Tibial artery (tissue), 4 donors: ENCODE results near the gene KCTD16.

Experiments
- DNase-seq, 2 donors: peaks; one replicate each; pipeline ENCODE4 v3.0.0-alpha.2; 2019
- H3K27ac ChIP-seq, 2 donors: fragments of 200-600 bp; sonication (generic) in 1 of 2; 1 replicate in 1 of 2; 2 replicates in 1 of 2; pipeline ENCODE4 v1.5.1; 2018 to 2019; ENCODE audit warnings: mild to moderate bottlenecking in 1 of 2
- H3K27me3 ChIP-seq, 2 donors: fragments of 200-600 bp; sonication (generic) in 1 of 2; one replicate each; pipeline versions ENCODE4 v1.5.1 to v1.6.0; 2016 to 2019
- H3K36me3 ChIP-seq, 3 donors: fragments of 200-600 bp; sonication (generic) in 2 of 3; one replicate each; pipeline ENCODE4 v1.5.1; 2016 to 2019; ENCODE audit warnings: mild to moderate bottlenecking in 2 of 3
- H3K4me1 ChIP-seq, 4 donors: fragments of 200-600 bp; sonication (generic) in 2 of 4; 1 replicate in 3 of 4; 2 replicates in 1 of 4; pipeline ENCODE4 v1.5.1; 2016 to 2019
- H3K4me3 ChIP-seq, 2 donors: fragments of 200-600 bp; sonication (generic) in 1 of 2; 1 replicate in 1 of 2; 2 replicates in 1 of 2; pipeline ENCODE4 v1.5.1; 2018 to 2019; ENCODE audit warnings: mild to moderate bottlenecking in 2 of 2
- H3K9me3 ChIP-seq, 3 donors: fragments of 200-600 bp; sonication (generic) in 1 of 3; one replicate each; pipeline ENCODE4 v1.5.1; 2016 to 2019
- intact Hi-C: fragments of 100-400 bp; cut with DNase I; formaldehyde crosslinking; loops from one replicate; pipeline ENCODE4 v1.15.0; 2023; ENCODE audit warnings: low total_unique reads
- TF ChIP-seq, protein P1 (sequence below), 2 experiments: fragments of 200-600 bp in 1 of 2; fragments of 450-650 bp in 1 of 2; IDR thresholded peaks; one replicate each; pipeline ENCODE4 v1.5.1; 2017 to 2019; ENCODE audit warnings: antibody characterized with exemption in 2 of 2, mild to moderate bottlenecking in 1 of 2, moderate library complexity in 1 of 2

The KCTD16 gene

DNA sequence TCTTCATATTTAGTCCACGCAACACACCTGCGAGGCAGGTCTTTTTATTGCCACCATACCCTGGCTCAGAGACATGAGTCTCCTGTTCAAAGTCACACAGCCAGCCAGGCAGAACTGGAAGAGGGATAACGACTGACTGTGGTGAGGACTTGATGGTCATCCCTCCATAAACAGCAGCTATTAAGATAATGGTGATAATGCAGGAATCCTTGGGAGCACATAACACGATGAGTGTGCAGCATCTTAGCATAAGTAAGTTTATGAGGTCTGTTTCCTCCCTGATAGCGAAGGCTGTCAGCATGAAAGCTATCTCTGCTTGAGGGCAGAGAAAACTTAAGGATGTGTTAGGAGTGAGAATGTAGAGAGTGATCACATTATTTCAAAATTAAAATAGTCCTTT, 30.9 kb downstream of the KCTD16 start:
- Histone ChIP-seq H3K27me3 (no peaks in the 10 kb centered on the region), H3K4me3 (no peak overlapping the region), H3K36me3 (no peaks in the 10 kb centered on the region), H3K9me3 (no peaks in the 10 kb centered on the region), H3K27ac (no peak overlapping the region), H3K4me1 (peaks cover 0 to 25% (median 15%) of the 10 kb centered on the region in 4 donors)
- no peak for DNase-seq
- intact Hi-C loops = loop anchor here (5.0 kb wide), 2 partner anchors 1626 to 1846 kb away; no protein-coding TSS in a partner anchor
- TF ChIP-seq, protein P1, sequence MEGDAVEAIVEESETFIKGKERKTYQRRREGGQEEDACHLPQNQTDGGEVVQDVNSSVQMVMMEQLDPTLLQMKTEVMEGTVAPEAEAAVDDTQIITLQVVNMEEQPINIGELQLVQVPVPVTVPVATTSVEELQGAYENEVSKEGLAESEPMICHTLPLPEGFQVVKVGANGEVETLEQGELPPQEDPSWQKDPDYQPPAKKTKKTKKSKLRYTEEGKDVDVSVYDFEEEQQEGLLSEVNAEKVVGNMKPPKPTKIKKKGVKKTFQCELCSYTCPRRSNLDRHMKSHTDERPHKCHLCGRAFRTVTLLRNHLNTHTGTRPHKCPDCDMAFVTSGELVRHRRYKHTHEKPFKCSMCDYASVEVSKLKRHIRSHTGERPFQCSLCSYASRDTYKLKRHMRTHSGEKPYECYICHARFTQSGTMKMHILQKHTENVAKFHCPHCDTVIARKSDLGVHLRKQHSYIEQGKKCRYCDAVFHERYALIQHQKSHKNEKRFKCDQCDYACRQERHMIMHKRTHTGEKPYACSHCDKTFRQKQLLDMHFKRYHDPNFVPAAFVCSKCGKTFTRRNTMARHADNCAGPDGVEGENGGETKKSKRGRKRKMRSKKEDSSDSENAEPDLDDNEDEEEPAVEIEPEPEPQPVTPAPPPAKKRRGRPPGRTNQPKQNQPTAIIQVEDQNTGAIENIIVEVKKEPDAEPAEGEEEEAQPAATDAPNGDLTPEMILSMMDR (IDR thresholded peaks at IDR 0.05) = no peak

DNA sequence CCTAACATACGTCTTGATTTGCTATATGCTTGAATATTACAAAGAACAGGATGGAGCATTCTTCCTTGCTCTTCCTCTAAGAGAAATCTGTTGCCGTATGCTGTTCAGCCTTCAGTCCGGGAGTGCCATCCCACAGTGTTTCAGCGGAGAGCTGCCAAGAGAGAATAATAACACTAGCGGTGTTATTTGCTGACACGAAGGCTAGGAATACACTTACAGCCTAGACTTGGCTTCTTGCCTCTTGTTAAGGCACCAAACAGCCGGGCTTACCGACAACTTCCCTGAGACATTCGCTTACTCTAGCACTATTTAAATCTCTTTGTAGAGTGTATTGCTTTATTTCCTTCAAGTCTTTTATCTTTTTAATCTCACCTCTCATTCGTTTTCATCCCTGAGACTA, 31.4 kb downstream of the KCTD16 start:
- no peaks in the 10 kb centered on the region for H3K36me3 ChIP-seq
- no peaks in the 10 kb centered on the region for H3K27me3 ChIP-seq
- intact Hi-C loops = loop anchor here (5.0 kb wide), 2 partner anchors 1625 to 1845 kb away; no protein-coding TSS in a partner anchor
- H3K4me1 ChIP-seq = peaks cover 0 to 30% (median 15%) of the 10 kb centered on the region in 4 donors
- H3K4me3 ChIP-seq = no peak overlapping the region
- TF ChIP-seq, protein P1 (IDR thresholded peaks at IDR 0.05) = no peak
- H3K27ac ChIP-seq = no peak overlapping the region
- DNase-seq = no peak
- no peaks in the 10 kb centered on the region for H3K9me3 ChIP-seq

DNA sequence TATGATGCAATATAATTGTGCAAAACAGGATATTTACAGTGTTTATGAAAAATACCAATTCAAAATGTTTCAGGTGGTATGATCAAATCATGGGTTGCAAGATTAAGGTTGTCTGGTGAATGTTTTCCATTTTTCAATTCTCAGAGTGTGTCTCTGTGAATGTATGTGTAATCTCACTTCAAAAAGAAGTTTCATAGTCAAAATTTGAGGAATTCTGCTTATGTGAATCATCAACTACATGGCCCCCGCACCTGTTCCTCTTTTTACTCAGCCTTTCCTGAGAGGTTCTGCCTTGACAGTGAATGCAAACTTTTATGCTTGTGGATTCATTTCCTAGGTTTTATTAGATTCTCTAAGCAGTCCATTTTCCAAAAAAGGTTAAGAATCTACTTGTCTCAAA, 32.1 kb downstream of the KCTD16 start:
- H3K9me3 ChIP-seq = no peaks in the 10 kb centered on the region
- TF ChIP-seq, protein P1 (IDR thresholded peaks at IDR 0.05) = no peak
- H3K27me3 ChIP-seq = no peaks in the 10 kb centered on the region
- no peak overlapping the region for H3K27ac ChIP-seq
- intact Hi-C loops = loop anchor here (5.0 kb wide), 2 partner anchors 1625 to 1845 kb away; no protein-coding TSS in a partner anchor
- DNase-seq = no peak
- peaks cover 0 to 36% (median 15%) of the 10 kb centered on the region in 4 donors for H3K4me1 ChIP-seq
- H3K4me3 ChIP-seq = no peak overlapping the region
- no peaks in the 10 kb centered on the region for H3K36me3 ChIP-seq

DNA sequence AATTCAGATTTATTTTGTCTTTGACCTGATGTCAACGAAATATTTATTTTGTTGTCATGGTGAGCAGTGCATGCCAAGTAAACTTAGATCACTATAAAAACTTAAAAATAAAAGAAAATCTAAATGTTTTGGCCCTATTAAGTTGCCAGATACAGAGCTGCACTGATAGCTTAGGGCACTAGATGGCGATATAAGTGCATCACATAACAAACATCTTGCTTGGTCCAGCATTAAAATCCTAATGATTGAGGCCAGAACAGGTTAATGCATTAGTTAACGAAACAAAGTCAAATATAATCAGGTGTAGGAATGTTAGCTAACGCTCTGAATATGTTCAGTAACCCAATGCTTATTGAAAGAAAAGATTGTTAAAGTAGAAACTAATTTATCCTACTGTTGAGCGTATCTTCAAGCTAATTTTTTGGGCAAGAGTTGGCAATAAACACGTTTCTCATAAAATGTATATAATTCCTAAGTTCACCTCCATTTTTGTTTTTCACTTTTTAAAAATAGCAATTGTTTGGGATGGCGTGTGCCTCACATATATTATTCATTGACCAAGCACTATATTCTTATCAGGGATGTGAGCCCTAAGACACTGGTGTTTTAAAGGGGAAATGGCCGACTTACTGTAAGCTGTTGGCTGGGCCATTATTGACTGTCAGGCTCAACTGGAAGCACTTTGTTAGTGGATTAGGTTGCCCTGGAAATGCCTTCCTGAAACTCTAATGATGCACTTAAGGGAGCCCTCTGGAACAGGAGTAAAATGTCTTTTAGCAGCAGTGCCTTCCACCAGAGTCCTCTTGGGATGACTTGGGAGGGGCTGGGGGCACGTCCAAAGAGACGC, 33.3 kb downstream of the KCTD16 start:
- DNase-seq = peak in 1 of 2 donors; percentile 40
- Histone ChIP-seq H3K4me1 (peaks cover 0 to 40% (median 15%) of the 10 kb centered on the region in 4 donors), H3K36me3 (no peaks in the 10 kb centered on the region), H3K4me3 (peak overlapping the region in 1 of 2 donors; percentile 58), H3K9me3 (no peaks in the 10 kb centered on the region), H3K27ac (peak overlapping the region; percentile 60 to 63), H3K27me3 (no peaks in the 10 kb centered on the region)
- TF ChIP-seq, protein P1 (IDR thresholded peaks at IDR 0.05) = peak; percentile 70 to 85
- intact Hi-C loops = loop anchor here (5.0 kb wide), 2 partner anchors 1623 to 1843 kb away; no protein-coding TSS in a partner anchor

DNA sequence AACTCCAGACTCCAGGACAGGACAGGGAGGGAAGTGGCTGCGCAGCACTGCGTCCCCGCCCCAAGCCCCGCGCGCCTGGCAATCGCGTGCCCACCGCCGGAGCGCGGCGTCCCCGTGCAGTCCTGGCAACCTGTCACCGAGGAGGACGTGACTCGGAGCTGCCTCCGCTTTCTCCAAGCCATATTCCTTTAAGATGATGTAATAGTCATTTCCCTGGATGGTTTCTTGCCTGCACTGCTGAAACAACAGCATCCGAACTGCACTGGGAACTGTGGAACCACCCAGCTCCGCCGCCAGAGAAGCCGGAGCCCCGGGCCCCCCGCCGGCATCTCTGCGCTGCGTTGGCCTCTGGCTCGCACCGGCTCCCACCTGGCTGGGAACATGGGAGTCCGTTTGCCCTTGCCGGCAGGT, 34.5 kb downstream of the KCTD16 start:
- intact Hi-C loops = no loop called here
- Histone ChIP-seq H3K4me3 (peak overlapping the region; percentile 51 to 58), H3K4me1 (peaks cover 0 to 40% (median 15%) of the 10 kb centered on the region in 4 donors), H3K9me3 (no peaks in the 10 kb centered on the region), H3K27ac (peak overlapping the region; percentile 60 to 63), H3K27me3 (no peaks in the 10 kb centered on the region), H3K36me3 (no peaks in the 10 kb centered on the region)
- TF ChIP-seq, protein P1 (IDR thresholded peaks at IDR 0.05) = no peak
- peak; percentile 39 to 79 for DNase-seq
